Caco-2 (cell line): ENCODE data around the gene KRT80. TPM values are rescaled to one million over a fixed set of nuclear protein-coding genes. Genes with fewer than 3 reads are reported as not detected.

Source experiments
- BruUV-seq: library from RNA; stranded (reverse); fragments of 400-500 nt; replicated peaks from 2 replicates; lab custom pipeline; 2021; lab: Mats Ljungman, UMichigan
- CTCF ChIA-PET: fragments of 300-600 bp; sonication (Branson Sonifier 250); formaldehyde crosslinking; loops from one replicate; lab custom pipeline; 2022; ENCODE audit warnings: antibody characterized with exemption; lab: Charles Lee
- POLR2A ChIA-PET: fragments of 300-600 bp; sonication (Branson Sonifier 250); formaldehyde crosslinking; loops from one replicate; lab custom pipeline; 2022; ENCODE audit warnings: antibody characterized with exemption; lab: Charles Lee
- DNase-seq, 2 experiments: peaks; one replicate each; pipeline versions ENCODE4 v3.0.0 to v3.0.0-alpha.2; 2020 to 2022
- H3K27me3 ChIP-seq: replicated peaks from 2 replicates; pipeline ENCODE4 v1.6.0; 2011; ENCODE audit warnings: low read length; ENCODE audit not compliant: control insufficient read depth, insufficient read depth
- H3K36me3 ChIP-seq: 2 replicates; pipeline ENCODE4 v1.5.1; 2011; ENCODE audit warnings: low read length; ENCODE audit not compliant: control insufficient read depth, insufficient read depth
- H3K4me1 ChIP-seq: fragments of 250-450 bp; sonication (Bioruptor Pico); 2 replicates; pipeline ENCODE4 v1.5.1; 2020; ENCODE audit warnings: mild to moderate bottlenecking
- H3K4me3 ChIP-seq: 2 replicates; pipeline ENCODE4 v1.5.1; 2011; ENCODE audit warnings: low read depth, mild to moderate bottlenecking, control low read depth, low read length
- H3K9me3 ChIP-seq: fragments of 250-450 bp; sonication (Bioruptor Pico); 2 replicates; pipeline ENCODE4 v1.5.1; 2020; ENCODE audit warnings: mild to moderate bottlenecking, moderate library complexity
- H3K27ac Mint-ChIP-seq: one replicate; pipeline ENCODE4 v1.8.0; 2022; ENCODE audit warnings: mixed read lengths; ENCODE audit not compliant: unreplicated experiment
- H3K27me3 Mint-ChIP-seq: one replicate; pipeline ENCODE4 v1.8.0; 2022; ENCODE audit warnings: mixed read lengths; ENCODE audit not compliant: insufficient read depth, unreplicated experiment
- H3K36me3 Mint-ChIP-seq: one replicate; pipeline ENCODE4 v1.8.0; 2022; ENCODE audit warnings: mild to moderate bottlenecking, mixed read lengths; ENCODE audit not compliant: insufficient read depth, unreplicated experiment
- H3K4me1 Mint-ChIP-seq: one replicate; pipeline ENCODE4 v1.8.0; 2022; ENCODE audit warnings: low read depth, mixed read lengths; ENCODE audit not compliant: unreplicated experiment
- H3K4me3 Mint-ChIP-seq: one replicate; pipeline ENCODE4 v1.8.0; 2022; ENCODE audit warnings: mild to moderate bottlenecking, moderate library complexity, mixed read lengths; ENCODE audit not compliant: unreplicated experiment
- H3K9me3 Mint-ChIP-seq: one replicate; pipeline ENCODE4 v1.8.0; 2022; ENCODE audit warnings: mixed read lengths; ENCODE audit not compliant: unreplicated experiment
- intact Hi-C: fragments of 100-400 bp; cut with micrococcal nuclease; formaldehyde crosslinking; loops from one replicate; pipeline ENCODE4 v1.10.0; 2022; ENCODE audit not compliant: unreplicated experiment
- total RNA-seq: library from RNA; stranded (reverse); gene quantifications from 2 replicates; pipeline ENCODE4 v1.2.3, GENCODE V29; 2022
- TF ChIP-seq, protein P1 (sequence below), 2 experiments: fragments of 200-600 bp in 1 of 2; IDR thresholded peaks; 1 replicate in 1 of 2; 2 replicates in 1 of 2; pipeline versions ENCODE4 v1.5.1 to v1.8.0; 2011 to 2022; ENCODE audit warnings: antibody characterized with exemption in 1 of 2, control low read depth in 1 of 2, inconsistent platforms in 1 of 2, low read depth in 1 of 2, low read length in 1 of 2, mild to moderate bottlenecking in 1 of 2, moderate library complexity in 1 of 2; ENCODE audit not compliant: insufficient read depth in 1 of 2, severe bottlenecking in 1 of 2, unreplicated experiment in 1 of 2

Gene KRT80
- total RNA-seq, 1 experiment from 2014 or later, result 0.29 TPM

GRCh38 chr12:52180971-52181628 lies 10.7 kb downstream of the KRT80 start:
- Mint-ChIP-seq H3K27ac (no peak overlapping the region), H3K27me3 (no peaks in the 10 kb centered on the region), H3K9me3 (no peaks in the 10 kb centered on the region), H3K36me3 (no peaks in the 10 kb centered on the region), H3K4me1 (peaks cover 8% of the 10 kb centered on the region), H3K4me3 (no peak overlapping the region)
- POLR2A ChIA-PET, result no interaction called here
- Histone ChIP-seq H3K4me1 (peaks cover 8% of the 10 kb centered on the region; the same call in 1 of the 2 replicates), H3K36me3 (no peaks in the 10 kb centered on the region), H3K27me3 (no peaks in the 10 kb centered on the region), H3K9me3 (no peaks in the 10 kb centered on the region), H3K4me3 (no peak overlapping the region)
- no TSS peak for BruUV-seq
- CTCF ChIA-PET, result interaction anchor here (0.7 kb wide), 1 partner anchor 98 kb away, joined by 3 read pairs; no protein-coding TSS in a partner anchor
- intact Hi-C loops, result no loop called here
- TF ChIP-seq, protein P1, sequence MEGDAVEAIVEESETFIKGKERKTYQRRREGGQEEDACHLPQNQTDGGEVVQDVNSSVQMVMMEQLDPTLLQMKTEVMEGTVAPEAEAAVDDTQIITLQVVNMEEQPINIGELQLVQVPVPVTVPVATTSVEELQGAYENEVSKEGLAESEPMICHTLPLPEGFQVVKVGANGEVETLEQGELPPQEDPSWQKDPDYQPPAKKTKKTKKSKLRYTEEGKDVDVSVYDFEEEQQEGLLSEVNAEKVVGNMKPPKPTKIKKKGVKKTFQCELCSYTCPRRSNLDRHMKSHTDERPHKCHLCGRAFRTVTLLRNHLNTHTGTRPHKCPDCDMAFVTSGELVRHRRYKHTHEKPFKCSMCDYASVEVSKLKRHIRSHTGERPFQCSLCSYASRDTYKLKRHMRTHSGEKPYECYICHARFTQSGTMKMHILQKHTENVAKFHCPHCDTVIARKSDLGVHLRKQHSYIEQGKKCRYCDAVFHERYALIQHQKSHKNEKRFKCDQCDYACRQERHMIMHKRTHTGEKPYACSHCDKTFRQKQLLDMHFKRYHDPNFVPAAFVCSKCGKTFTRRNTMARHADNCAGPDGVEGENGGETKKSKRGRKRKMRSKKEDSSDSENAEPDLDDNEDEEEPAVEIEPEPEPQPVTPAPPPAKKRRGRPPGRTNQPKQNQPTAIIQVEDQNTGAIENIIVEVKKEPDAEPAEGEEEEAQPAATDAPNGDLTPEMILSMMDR (IDR thresholded peaks at IDR 0.05; ENCODE audit: insufficient read depth in 1 of 2, low read depth in 1 of 2, low read length in 1 of 2, severe bottlenecking in 1 of 2, unreplicated experiment in 1 of 2), result no peak
- DNase-seq, result no peak

GRCh38 chr12:52179396-52179973 lies 12.3 kb downstream of the KRT80 start:
- ChIA-PET POLR2A (no interaction called here), CTCF (no interaction called here)
- H3K36me3 Mint-ChIP-seq, result no peaks in the 10 kb centered on the region
- no peaks in the 10 kb centered on the region for H3K36me3 ChIP-seq
- DNase-seq, result no peak
- TF ChIP-seq, protein P1 (IDR thresholded peaks at IDR 0.05; ENCODE audit: insufficient read depth in 1 of 2, low read depth in 1 of 2, low read length in 1 of 2, severe bottlenecking in 1 of 2, unreplicated experiment in 1 of 2), result no peak
- no TSS peak for BruUV-seq
- H3K27ac Mint-ChIP-seq, result no peak overlapping the region
- H3K4me3 ChIP-seq, result no peak overlapping the region
- no peaks in the 10 kb centered on the region for H3K9me3 ChIP-seq
- H3K4me1 ChIP-seq, result peaks cover 7% of the 10 kb centered on the region; the same call in 1 of the 2 replicates
- H3K4me1 Mint-ChIP-seq, result peaks cover 7% of the 10 kb centered on the region
- no peak overlapping the region for H3K4me3 Mint-ChIP-seq
- H3K27me3 Mint-ChIP-seq, result no peaks in the 10 kb centered on the region
- H3K27me3 ChIP-seq, result no peaks in the 10 kb centered on the region
- intact Hi-C loops, result no loop called here
- H3K9me3 Mint-ChIP-seq, result no peaks in the 10 kb centered on the region

GRCh38 chr12:52178984-52179383 lies 12.8 kb downstream of the KRT80 start:
- H3K9me3 Mint-ChIP-seq, result no peaks in the 10 kb centered on the region
- ChIA-PET POLR2A (no interaction called here), CTCF (no interaction called here)
- H3K27me3 ChIP-seq, result no peaks in the 10 kb centered on the region
- intact Hi-C loops, result no loop called here
- no peaks in the 10 kb centered on the region for H3K36me3 Mint-ChIP-seq
- BruUV-seq, result no TSS peak
- no peaks in the 10 kb centered on the region for H3K9me3 ChIP-seq
- no peak overlapping the region for H3K27ac Mint-ChIP-seq
- peaks cover 7% of the 10 kb centered on the region for H3K4me1 Mint-ChIP-seq
- H3K4me3 Mint-ChIP-seq, result no peak overlapping the region
- no peaks in the 10 kb centered on the region for H3K36me3 ChIP-seq
- DNase-seq, result no peak
- H3K4me1 ChIP-seq, result peaks cover 7% of the 10 kb centered on the region; the same call in 1 of the 2 replicates
- H3K27me3 Mint-ChIP-seq, result no peaks in the 10 kb centered on the region
- no peak overlapping the region for H3K4me3 ChIP-seq
- TF ChIP-seq, protein P1 (IDR thresholded peaks at IDR 0.05; ENCODE audit: insufficient read depth in 1 of 2, low read depth in 1 of 2, low read length in 1 of 2, severe bottlenecking in 1 of 2, unreplicated experiment in 1 of 2), result no peak
